Gastroesophageal sphincter (tissue), 4 donors: ENCODE data around the gene DCDC1. TPM values are rescaled to one million over a fixed set of nuclear protein-coding genes. Genes with fewer than 3 reads are reported as not detected.

ENCODE experiments used
- ATAC-seq: fragments of 150-250 bp; one replicate; pipeline ENCODE4 v1.9.1; 2016; ENCODE audit warnings: mild to moderate bottlenecking, moderate library complexity
- H3K27ac ChIP-seq, 4 donors: fragments of 200-600 bp; sonication (generic) in 3 of 4; 1 replicate in 3 of 4; 2 replicates in 1 of 4; pipeline ENCODE4 v1.5.1; 2016 to 2019
- H3K27me3 ChIP-seq: fragments of 200-600 bp; sonication (generic); one replicate; pipeline ENCODE4 v1.5.1; 2019
- H3K36me3 ChIP-seq, 2 donors: fragments of 200-600 bp; sonication (generic); one replicate each; pipeline ENCODE4 v1.5.1; 2019; ENCODE audit warnings: control low read depth in 1 of 2
- H3K4me1 ChIP-seq, 3 donors: fragments of 200-600 bp; sonication (generic); 1 replicate in 2 of 3; 2 replicates in 1 of 3; pipeline ENCODE4 v1.5.1; 2016 to 2019; ENCODE audit warnings: control low read depth in 2 of 3
- H3K4me3 ChIP-seq, 2 donors: fragments of 200-600 bp; sonication (generic); one replicate each; pipeline ENCODE4 v1.5.1; 2019; ENCODE audit warnings: mild to moderate bottlenecking in 1 of 2, moderate library complexity in 1 of 2
- H3K9me3 ChIP-seq, 3 donors: fragments of 200-600 bp; sonication (generic); one replicate each; pipeline ENCODE4 v1.5.1; 2017 to 2019; ENCODE audit warnings: control low read depth in 2 of 3
- EP300 ChIP-seq: sonication (generic); formaldehyde crosslinking; IDR thresholded peaks from one replicate; pipeline ENCODE4 v1.6.1; 2017; ENCODE audit warnings: antibody characterized with exemption, mild to moderate bottlenecking
- POLR2A ChIP-seq, 2 donors: fragments of 450-650 bp; IDR thresholded peaks; one replicate each; pipeline ENCODE4 v1.6.1; 2017; ENCODE audit warnings: antibody characterized with exemption in 2 of 2, mild to moderate bottlenecking in 2 of 2, moderate library complexity in 1 of 2
- POLR2AphosphoS5 ChIP-seq: sonication (generic); formaldehyde crosslinking; IDR thresholded peaks from one replicate; pipeline ENCODE4 v1.6.1; 2017; ENCODE audit warnings: antibody characterized with exemption
- WGBS, 2 donors: methylation state at CpG; one replicate each; pipeline ENCODE4 v1.1.5; 2018; ENCODE audit warnings: low coverage in 1 of 2; 5-methylcytosine and 5-hydroxymethylcytosine counted together
- total RNA-seq, 4 donors: library from RNA; depleted of rRNA; stranded (reverse); fragments of >200 nt; gene quantifications; one replicate each; pipeline ENCODE4 v1.1.0, GENCODE V29; 2016
- TF ChIP-seq, protein P1 (sequence below), 4 experiments: fragments of 200-600 bp in 2 of 4; fragments of 450-650 bp in 2 of 4; sonication (generic) in 1 of 4; IDR thresholded peaks; one replicate each; pipeline ENCODE4 v1.5.1; 2017 to 2019; ENCODE audit warnings: antibody characterized with exemption in 4 of 4, mild to moderate bottlenecking in 2 of 4, moderate library complexity in 2 of 4

The DCDC1 gene
- total RNA-seq, 4 donors from 2014 or later = 0.13 to 0.35 TPM; not detected in 2

DNA sequence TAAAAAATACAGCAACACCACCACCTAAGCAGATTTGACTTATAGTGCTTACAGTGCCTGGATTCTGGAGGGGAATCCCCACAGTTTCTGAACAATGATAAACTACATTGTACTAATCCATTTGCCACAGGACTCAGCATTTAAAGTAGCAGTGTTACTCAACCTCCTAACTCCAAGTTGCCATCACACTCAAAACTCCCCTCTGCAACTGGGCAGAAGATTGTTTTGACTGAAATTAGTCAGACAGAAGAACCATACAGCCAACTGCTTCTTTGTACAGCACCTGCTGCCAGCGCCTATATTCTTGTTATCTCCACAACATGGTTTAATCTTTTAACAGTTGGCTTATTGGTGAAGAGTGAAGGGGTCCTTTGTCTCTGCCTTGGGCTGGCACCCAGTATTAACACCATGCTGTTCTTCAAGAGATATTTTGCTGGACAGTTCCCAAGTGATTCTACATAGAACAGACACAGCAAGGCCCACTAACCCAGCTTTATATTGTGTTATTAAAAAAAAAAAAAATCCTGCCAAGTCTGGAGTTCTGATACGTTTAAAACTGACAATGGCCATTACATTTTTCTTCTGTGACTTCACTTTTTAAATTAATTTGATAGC lies 273.2 kb downstream of the DCDC1 start:
- ATAC-seq = no peak
- Histone ChIP-seq H3K4me1 (no peaks in the 10 kb centered on the region), H3K9me3 (no peaks in the 10 kb centered on the region), H3K27ac (no peak overlapping the region), H3K4me3 (no peak overlapping the region), H3K27me3 (no peaks in the 10 kb centered on the region), H3K36me3 (no peaks in the 10 kb centered on the region)
- no peak for TF ChIP-seq EP300
- TF ChIP-seq, protein P1, sequence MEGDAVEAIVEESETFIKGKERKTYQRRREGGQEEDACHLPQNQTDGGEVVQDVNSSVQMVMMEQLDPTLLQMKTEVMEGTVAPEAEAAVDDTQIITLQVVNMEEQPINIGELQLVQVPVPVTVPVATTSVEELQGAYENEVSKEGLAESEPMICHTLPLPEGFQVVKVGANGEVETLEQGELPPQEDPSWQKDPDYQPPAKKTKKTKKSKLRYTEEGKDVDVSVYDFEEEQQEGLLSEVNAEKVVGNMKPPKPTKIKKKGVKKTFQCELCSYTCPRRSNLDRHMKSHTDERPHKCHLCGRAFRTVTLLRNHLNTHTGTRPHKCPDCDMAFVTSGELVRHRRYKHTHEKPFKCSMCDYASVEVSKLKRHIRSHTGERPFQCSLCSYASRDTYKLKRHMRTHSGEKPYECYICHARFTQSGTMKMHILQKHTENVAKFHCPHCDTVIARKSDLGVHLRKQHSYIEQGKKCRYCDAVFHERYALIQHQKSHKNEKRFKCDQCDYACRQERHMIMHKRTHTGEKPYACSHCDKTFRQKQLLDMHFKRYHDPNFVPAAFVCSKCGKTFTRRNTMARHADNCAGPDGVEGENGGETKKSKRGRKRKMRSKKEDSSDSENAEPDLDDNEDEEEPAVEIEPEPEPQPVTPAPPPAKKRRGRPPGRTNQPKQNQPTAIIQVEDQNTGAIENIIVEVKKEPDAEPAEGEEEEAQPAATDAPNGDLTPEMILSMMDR (IDR thresholded peaks at IDR 0.05) = no peak
- TF ChIP-seq POLR2AphosphoS5 = no peak
- no peak for TF ChIP-seq POLR2A (IDR thresholded peaks at IDR 0.05)
- WGBS, 2 donors = 37 to 64% methylated on average over 2 of the region's 2 CpGs

DNA sequence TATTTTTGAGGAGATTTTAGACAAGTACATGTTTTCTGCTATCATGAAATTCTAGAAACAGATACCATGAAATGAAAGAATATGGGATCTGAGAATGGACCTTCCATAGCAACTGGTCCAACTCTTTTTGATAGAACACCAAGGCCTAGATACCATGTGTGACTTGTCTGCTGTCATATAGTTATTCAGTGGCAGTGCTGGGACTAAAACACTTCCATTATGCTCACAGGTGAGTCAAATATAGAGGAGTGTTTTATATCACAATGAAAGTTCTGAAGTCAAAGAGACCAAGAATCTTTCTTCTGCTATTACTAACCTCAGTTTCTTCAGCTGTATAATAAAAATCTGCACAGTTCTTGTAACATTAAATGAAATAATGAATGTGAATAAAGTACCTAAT lies 276.9 kb downstream of the DCDC1 start:
- no peaks in the 10 kb centered on the region for H3K4me1 ChIP-seq
- no peaks in the 10 kb centered on the region for H3K27me3 ChIP-seq
- TF ChIP-seq POLR2A (IDR thresholded peaks at IDR 0.05) (no peak), EP300 (no peak), POLR2AphosphoS5 (no peak)
- TF ChIP-seq, protein P1 (IDR thresholded peaks at IDR 0.05) = no peak
- H3K27ac ChIP-seq = no peak overlapping the region
- ATAC-seq = no peak
- H3K9me3 ChIP-seq = peaks cover 0 to 22% (median 0%) of the 10 kb centered on the region in 3 donors
- H3K4me3 ChIP-seq = no peak overlapping the region
- H3K36me3 ChIP-seq = no peaks in the 10 kb centered on the region

DNA sequence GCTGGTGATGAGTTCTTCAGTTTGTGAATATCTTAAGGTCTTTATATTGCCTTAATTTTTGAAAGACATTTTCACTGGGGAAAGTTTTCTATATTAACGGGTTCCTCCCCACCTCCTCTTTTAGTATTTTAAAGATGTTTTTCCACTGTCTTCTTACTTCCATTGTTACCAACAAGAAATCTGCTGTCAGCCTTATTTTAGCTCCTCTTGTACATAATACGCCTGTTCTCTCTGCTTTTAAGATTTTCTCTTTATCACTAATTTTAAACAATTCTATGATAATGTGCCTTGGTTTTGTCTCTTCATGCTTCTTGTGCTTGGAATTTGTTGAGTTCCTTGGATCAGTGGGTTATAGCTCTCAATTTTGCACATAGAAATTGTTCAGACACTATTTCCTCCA lies 280.4 kb downstream of the DCDC1 start:
- no peak for ATAC-seq
- Histone ChIP-seq H3K9me3 (peaks cover 0 to 22% (median 0%) of the 10 kb centered on the region in 3 donors), H3K27me3 (no peaks in the 10 kb centered on the region), H3K4me1 (no peaks in the 10 kb centered on the region), H3K27ac (no peak overlapping the region), H3K4me3 (no peak overlapping the region), H3K36me3 (no peaks in the 10 kb centered on the region)
- WGBS, 2 donors = 92% methylated on average over 2 of the region's 2 CpGs
- TF ChIP-seq POLR2A (IDR thresholded peaks at IDR 0.05) (no peak), POLR2AphosphoS5 (no peak), EP300 (no peak)
- TF ChIP-seq, protein P1 (IDR thresholded peaks at IDR 0.05) = no peak

DNA sequence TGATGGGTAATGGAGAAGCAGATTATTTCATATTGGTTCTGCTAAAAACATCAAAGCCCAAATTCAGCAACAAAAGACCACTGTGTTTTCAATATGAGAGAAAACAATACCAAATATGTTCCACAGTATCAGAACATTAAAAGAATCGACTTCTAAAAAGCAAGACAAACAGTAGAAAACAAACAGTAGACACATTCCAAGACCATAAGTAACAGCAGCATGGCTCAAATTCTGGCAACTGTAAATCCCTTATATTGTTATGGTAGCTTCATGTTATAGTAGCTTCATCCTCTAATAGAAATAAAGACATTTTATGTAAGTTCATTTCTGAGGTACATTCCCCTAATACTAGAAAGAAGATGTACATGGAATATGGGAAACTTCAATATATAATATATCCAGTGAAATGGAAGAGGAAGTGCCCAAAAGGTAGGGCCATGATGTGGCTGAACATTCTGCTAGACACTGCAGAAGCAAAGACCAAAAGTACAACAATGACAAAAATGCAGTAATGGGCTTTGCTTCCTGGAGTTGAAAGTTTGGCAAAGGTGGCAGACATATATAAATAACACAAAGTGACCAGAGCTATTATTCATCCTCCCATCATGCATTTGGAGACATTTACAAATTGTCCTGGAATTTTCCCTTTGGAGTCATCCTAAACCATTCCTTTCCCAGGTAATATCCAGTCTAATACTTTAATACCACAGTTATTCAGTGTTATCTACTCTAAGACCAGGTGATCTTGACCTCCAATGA lies 299.9 kb downstream of the DCDC1 start:
- no peaks in the 10 kb centered on the region for H3K27me3 ChIP-seq
- H3K27ac ChIP-seq = no peak overlapping the region
- H3K4me3 ChIP-seq = no peak overlapping the region
- TF ChIP-seq EP300 (no peak), POLR2A (IDR thresholded peaks at IDR 0.05) (no peak), POLR2AphosphoS5 (no peak)
- TF ChIP-seq, protein P1 (IDR thresholded peaks at IDR 0.05) = no peak
- no peak for ATAC-seq
- no peaks in the 10 kb centered on the region for H3K9me3 ChIP-seq
- no peaks in the 10 kb centered on the region for H3K4me1 ChIP-seq
- H3K36me3 ChIP-seq = no peaks in the 10 kb centered on the region
- 65 to 75% methylated on average over 1 of the region's 1 CpG for WGBS, 2 donors

DNA sequence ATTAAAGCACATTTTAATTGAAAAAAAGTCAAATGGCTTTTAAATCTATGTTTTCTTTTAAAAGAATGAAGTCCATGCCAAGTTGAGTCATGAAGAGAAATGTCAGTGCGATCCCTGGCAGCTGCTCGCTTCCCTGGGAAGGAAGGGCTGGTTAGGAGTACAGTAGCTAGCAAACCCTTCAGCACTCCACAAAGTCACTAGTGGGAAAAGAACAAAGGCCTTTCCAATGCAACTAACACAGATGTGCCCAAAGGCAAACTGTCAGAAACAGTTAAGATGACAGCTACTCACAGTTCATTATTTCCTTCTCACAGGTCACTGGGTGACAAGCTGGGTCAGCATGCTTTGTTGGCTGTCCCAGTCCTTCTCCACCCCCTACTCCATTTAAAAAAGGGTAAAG lies 308.7 kb downstream of the DCDC1 start:
- Histone ChIP-seq H3K4me1 (no peaks in the 10 kb centered on the region), H3K9me3 (no peaks in the 10 kb centered on the region), H3K36me3 (no peaks in the 10 kb centered on the region), H3K27me3 (no peaks in the 10 kb centered on the region), H3K27ac (no peak overlapping the region), H3K4me3 (no peak overlapping the region)
- ATAC-seq = no peak
- TF ChIP-seq POLR2AphosphoS5 = no peak
- WGBS, 2 donors = 14 to 25% methylated on average over 2 of the region's 2 CpGs
